HG02852 (cell line): ENCODE results near the gene AVPR1A.

Experiments
- ATAC-seq: cut with Tn5 transposase; IDR thresholded peaks from one replicate; pipeline ENCODE4 v1.9.1; 2021; ENCODE audit warnings: mild to moderate bottlenecking, moderate library complexity; ENCODE audit not compliant: unreplicated experiment

The AVPR1A gene

GRCh38 chr12:63095369-63095980, 55.5 kb downstream of the AVPR1A start:
- ATAC-seq: no peak

DNA sequence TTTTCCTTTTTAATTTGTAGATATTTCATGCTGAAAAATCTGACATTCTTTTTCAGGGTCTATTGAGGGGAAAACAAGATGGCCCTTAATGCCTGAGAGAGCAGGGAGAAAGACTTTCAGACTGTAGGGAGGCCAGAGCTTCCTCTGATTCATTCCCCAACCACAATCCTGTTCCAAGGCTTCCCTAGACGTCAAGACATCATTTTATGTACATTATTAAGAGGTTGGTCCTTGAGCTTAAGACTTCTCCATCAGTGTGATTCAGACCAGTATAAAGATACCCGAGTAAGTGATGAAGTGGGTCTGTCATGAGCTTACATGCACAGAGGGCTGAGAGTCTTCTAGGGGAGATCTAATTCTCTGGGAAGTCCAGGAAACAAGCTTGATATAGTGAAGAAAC, 57.3 kb downstream of the AVPR1A start:
- ATAC-seq: no peak

DNA sequence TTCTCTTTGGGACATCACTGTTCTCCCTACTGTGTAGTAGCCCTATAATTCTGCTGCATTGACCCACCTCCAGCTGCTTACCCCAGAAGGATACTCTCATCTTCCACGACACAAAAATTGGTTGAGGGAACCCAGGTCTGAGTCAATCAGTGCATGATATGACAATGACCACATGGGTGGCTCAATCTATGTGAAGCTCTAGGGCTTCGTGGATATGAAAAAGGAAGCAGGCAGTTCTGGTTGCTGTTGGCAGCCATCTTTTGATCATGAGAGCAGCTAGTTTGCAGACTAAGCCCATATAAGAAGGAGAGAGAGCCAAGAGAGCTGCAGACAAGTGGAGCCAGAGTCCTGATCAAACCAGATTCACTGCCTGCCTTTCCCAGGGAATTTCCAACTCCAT, 57.9 kb downstream of the AVPR1A start:
- ATAC-seq: no peak
